Endodermal cell (in vitro differentiated cells): Measurements from ENCODE around the gene CDKL5. TPM values are rescaled to one million over a fixed set of nuclear protein-coding genes. Genes with fewer than 3 reads are reported as not detected.

Source experiments
- DNase-seq: peaks from one replicate; pipeline ENCODE4 v3.0.0-alpha.2; 2017
- H3K27ac ChIP-seq: 2 replicates; pipeline ENCODE4 v1.5.1; 2013; ENCODE audit warnings: mild to moderate bottlenecking, low read depth, low read length, moderate library complexity
- H3K27me3 ChIP-seq: 2 replicates; pipeline ENCODE4 v1.6.1; 2013; ENCODE audit warnings: mild to moderate bottlenecking, low read length, moderate library complexity; ENCODE audit not compliant: insufficient read depth, control insufficient read depth, poor library complexity, severe bottlenecking
- H3K36me3 ChIP-seq: 2 replicates; pipeline ENCODE4 v1.7.0; 2013; ENCODE audit warnings: mild to moderate bottlenecking, low read length, moderate library complexity; ENCODE audit not compliant: control insufficient read depth, insufficient read depth
- H3K4me1 ChIP-seq: one replicate; pipeline ENCODE4 v1.7.0; 2013; ENCODE audit warnings: low read length; ENCODE audit not compliant: control insufficient read depth, insufficient read depth
- H3K4me3 ChIP-seq: 2 replicates; pipeline ENCODE4 v1.5.1; 2013; ENCODE audit warnings: mild to moderate bottlenecking, low read length, moderate library complexity
- H3K9ac ChIP-seq: 2 replicates; pipeline ENCODE4 v1.6.1; 2013; ENCODE audit warnings: mild to moderate bottlenecking, low read length, moderate library complexity; ENCODE audit not compliant: poor library complexity, severe bottlenecking; ENCODE audit errors: extremely low read depth
- H3K9me3 ChIP-seq: 2 replicates; pipeline ENCODE4 v1.6.1; 2013; ENCODE audit warnings: mild to moderate bottlenecking, low read length, moderate library complexity; ENCODE audit not compliant: control insufficient read depth
- H3K27ac Mint-ChIP-seq: 2 replicates; pipeline ENCODE4 v1.8.0; 2020; ENCODE audit warnings: mixed read lengths
- H3K27me3 Mint-ChIP-seq: 2 replicates; pipeline ENCODE4 v1.8.0; 2021; ENCODE audit warnings: mild to moderate bottlenecking, mixed read lengths; ENCODE audit not compliant: insufficient read depth
- H3K36me3 Mint-ChIP-seq: 2 replicates; pipeline ENCODE4 v1.8.0; 2020; ENCODE audit warnings: low read depth, mixed read lengths
- H3K4me1 Mint-ChIP-seq: 2 replicates; pipeline ENCODE4 v1.8.0; 2020; ENCODE audit warnings: mixed read lengths
- H3K4me3 Mint-ChIP-seq: 2 replicates; pipeline ENCODE4 v1.8.0; 2020; ENCODE audit warnings: mild to moderate bottlenecking, moderate library complexity, mixed read lengths
- H3K9me3 Mint-ChIP-seq: 2 replicates; pipeline ENCODE4 v1.8.0; 2020; ENCODE audit warnings: mild to moderate bottlenecking, mixed read lengths
- CTCF ChIP-seq: fragments of 200-600 bp; sonication (generic); conservative IDR thresholded peaks from 2 replicates; pipeline ENCODE4 v1.5.0; 2021; ENCODE audit warnings: antibody characterized with exemption, mild to moderate bottlenecking
- WGBS, 2 experiments: methylation state at CpG; one replicate each; pipeline versions ENCODE4 v1.1.5 to v1.1.7; 2013; ENCODE audit warnings: missing lambda C conversion rate in 2 of 2, mixed read lengths in 1 of 2; ENCODE audit not compliant: insufficient coverage in 1 of 2, insufficient read length in 1 of 2; 5-methylcytosine and 5-hydroxymethylcytosine counted together
- total RNA-seq, 2 donors: library from RNA; stranded (reverse); fragmentation: NEBNext Ultra II Directional in 1 of 2; extraction: Animal tissue kit (Norgen Biotek cat#: 25700) in 1 of 2; gene quantifications; 2 replicates in 1 of 2; 3 replicates in 1 of 2; pipeline ENCODE4 v1.2.1, GENCODE V29; 2021

Gene CDKL5
- total RNA-seq, 2 donors from 2014 or later, result 18.2 to 19.3 TPM

GRCh38 chrX:18490806-18491555 is 65.6 kb downstream of the CDKL5 start:
- no peak overlapping the region for H3K9ac ChIP-seq
- peaks cover 21% of the 10 kb centered on the region for H3K4me1 Mint-ChIP-seq
- H3K4me1 ChIP-seq, result no peaks in the 10 kb centered on the region
- H3K4me3 ChIP-seq, result no peak overlapping the region
- WGBS, 2 experiments, result 94 to 97% methylated on average over 2 to 5 of the region's 5 CpGs
- no peak for DNase-seq
- H3K27me3 Mint-ChIP-seq, result no peaks in the 10 kb centered on the region
- no peaks in the 10 kb centered on the region for H3K9me3 ChIP-seq
- TF ChIP-seq CTCF, result no peak
- H3K27ac Mint-ChIP-seq, result no peak overlapping the region
- peaks cover 4% of the 10 kb centered on the region for H3K36me3 Mint-ChIP-seq
- H3K9me3 Mint-ChIP-seq, result peaks cover 46% of the 10 kb centered on the region
- H3K36me3 ChIP-seq, result no peaks in the 10 kb centered on the region
- H3K4me3 Mint-ChIP-seq, result no peak overlapping the region
- no peaks in the 10 kb centered on the region for H3K27me3 ChIP-seq
- no peak overlapping the region for H3K27ac ChIP-seq

DNA sequence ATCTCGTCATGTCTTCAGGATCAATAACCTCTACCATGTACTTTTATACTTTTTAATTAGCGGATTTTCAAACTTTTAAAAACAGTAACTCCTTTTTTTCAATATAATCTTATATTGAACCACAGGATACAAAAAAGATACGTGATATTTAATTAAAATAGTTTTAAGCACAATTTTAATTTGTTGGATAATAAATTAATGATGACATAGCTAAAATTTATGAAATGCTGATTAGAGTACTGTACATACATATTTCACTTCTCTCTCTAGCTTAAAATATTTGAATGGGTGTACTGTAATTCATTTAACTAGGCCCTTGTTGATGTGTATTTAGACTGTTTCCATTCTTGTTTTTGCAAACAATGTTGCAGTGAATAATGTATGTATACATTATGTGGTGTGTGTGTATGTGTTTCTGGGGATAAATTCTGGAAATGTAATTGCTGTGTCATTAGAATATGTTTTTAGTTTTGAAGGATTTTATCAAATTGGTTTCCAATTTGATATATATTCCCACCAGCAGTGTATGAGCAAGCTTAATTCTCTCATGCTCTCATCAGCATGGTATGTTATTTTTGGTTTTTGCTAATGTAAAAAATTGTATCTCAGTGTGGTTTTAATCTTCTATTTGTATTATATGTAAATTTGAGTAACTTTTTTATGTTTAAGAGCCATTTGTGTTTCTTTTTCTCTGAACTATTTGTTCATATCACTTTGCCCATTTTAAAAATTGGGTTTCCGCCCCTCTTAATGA is 66.4 kb downstream of the CDKL5 start:
- Histone ChIP-seq H3K36me3 (no peaks in the 10 kb centered on the region), H3K4me1 (no peaks in the 10 kb centered on the region), H3K27me3 (no peaks in the 10 kb centered on the region), H3K4me3 (no peak overlapping the region), H3K9me3 (no peaks in the 10 kb centered on the region), H3K9ac (no peak overlapping the region), H3K27ac (no peak overlapping the region)
- Mint-ChIP-seq H3K36me3 (peaks cover 4% of the 10 kb centered on the region), H3K4me1 (peaks cover 29% of the 10 kb centered on the region), H3K27ac (no peak overlapping the region), H3K4me3 (no peak overlapping the region), H3K27me3 (no peaks in the 10 kb centered on the region), H3K9me3 (peaks cover 51% of the 10 kb centered on the region)
- WGBS, 2 experiments, result 89% methylated on average over 3 of the region's 4 CpGs; no CpG with 5 or more reads in 1 of the 2 experiments
- no peak for DNase-seq
- no peak for TF ChIP-seq CTCF

DNA sequence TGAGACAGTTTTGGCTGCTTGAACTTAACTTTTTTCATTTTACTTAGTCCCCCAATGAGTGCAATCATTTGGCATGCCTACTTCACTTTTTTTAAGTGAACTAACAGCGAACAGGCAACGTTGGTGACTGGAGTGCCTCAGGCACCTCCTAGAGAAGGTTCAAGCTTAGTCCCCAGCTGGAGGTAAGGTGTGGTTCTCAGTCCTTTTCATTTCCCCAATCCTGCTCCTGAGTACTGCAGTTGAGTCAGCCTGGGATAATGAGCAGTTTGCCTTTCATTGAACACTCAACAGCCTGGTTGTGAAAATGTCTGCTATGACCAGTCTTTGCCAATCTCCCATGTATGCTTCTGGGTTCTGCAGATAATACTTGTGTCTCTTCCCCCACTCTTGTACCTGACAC is 109.5 kb downstream of the CDKL5 start:
- Mint-ChIP-seq H3K36me3 (no peaks in the 10 kb centered on the region), H3K4me3 (no peak overlapping the region), H3K27me3 (no peaks in the 10 kb centered on the region), H3K9me3 (peaks cover 55% of the 10 kb centered on the region), H3K4me1 (peaks cover 6% of the 10 kb centered on the region), H3K27ac (no peak overlapping the region)
- no peak overlapping the region for H3K27ac ChIP-seq
- H3K4me1 ChIP-seq, result no peaks in the 10 kb centered on the region
- no peaks in the 10 kb centered on the region for H3K9me3 ChIP-seq
- no peak overlapping the region for H3K9ac ChIP-seq
- DNase-seq, result no peak
- no peaks in the 10 kb centered on the region for H3K27me3 ChIP-seq
- 94% methylated on average over 2 of the region's 2 CpGs; no CpG with 5 or more reads in 1 of the 2 experiments for WGBS, 2 experiments
- TF ChIP-seq CTCF, result no peak
- H3K36me3 ChIP-seq, result no peaks in the 10 kb centered on the region
- H3K4me3 ChIP-seq, result no peak overlapping the region
